HL-60 (cell line): ENCODE measurements around the gene PTPRM.

Source experiments
- DNase-seq, 2 experiments: peaks; one replicate each; pipeline ENCODE4 v3.0.0-alpha.2; 2010 to 2020; ENCODE audit warnings: low read depth in 1 of 2, low spot score in 1 of 2
- H3K27ac ChIP-seq: fragments of 250-450 bp; sonication (Bioruptor Pico); replicated peaks from 2 replicates; pipeline ENCODE4 v1.5.1; 2020; ENCODE audit warnings: mild to moderate bottlenecking, moderate library complexity
- H3K27me3 ChIP-seq: fragments of 250-450 bp; sonication (Bioruptor Pico); 2 replicates; pipeline ENCODE4 v1.5.1; 2021; ENCODE audit warnings: mild to moderate bottlenecking, moderate library complexity; ENCODE audit not compliant: insufficient read depth, poor library complexity, severe bottlenecking
- H3K4me3 ChIP-seq: replicated peaks from 2 replicates; pipeline ENCODE4 v1.5.1; 2011; ENCODE audit warnings: mild to moderate bottlenecking, control low read depth, low read length; ENCODE audit not compliant: insufficient read depth
- GABPA ChIP-seq: IDR thresholded peaks from 2 replicates; pipeline ENCODE4 v1.6.1; 2012; ENCODE audit warnings: low read depth
- POLR2AphosphoS5 ChIP-seq: IDR thresholded peaks from 2 replicates; pipeline ENCODE4 v1.6.1; 2012; ENCODE audit warnings: low read depth
- SPI1 ChIP-seq: IDR thresholded peaks from 2 replicates; pipeline ENCODE4 v1.6.1; 2012; ENCODE audit warnings: low read depth, mild to moderate bottlenecking, borderline replicate concordance
- TF ChIP-seq, protein P1 (sequence below): IDR thresholded peaks from one replicate; pipeline ENCODE4 v1.5.1; 2011; ENCODE audit warnings: low read length, control low read depth, inconsistent platforms; ENCODE audit not compliant: insufficient read depth
- TF ChIP-seq, protein P2 (sequence below): IDR thresholded peaks from 2 replicates; pipeline ENCODE4 v1.6.1; 2012; ENCODE audit warnings: low read depth; ENCODE audit not compliant: insufficient replicate concordance

PTPRM gene

DNA sequence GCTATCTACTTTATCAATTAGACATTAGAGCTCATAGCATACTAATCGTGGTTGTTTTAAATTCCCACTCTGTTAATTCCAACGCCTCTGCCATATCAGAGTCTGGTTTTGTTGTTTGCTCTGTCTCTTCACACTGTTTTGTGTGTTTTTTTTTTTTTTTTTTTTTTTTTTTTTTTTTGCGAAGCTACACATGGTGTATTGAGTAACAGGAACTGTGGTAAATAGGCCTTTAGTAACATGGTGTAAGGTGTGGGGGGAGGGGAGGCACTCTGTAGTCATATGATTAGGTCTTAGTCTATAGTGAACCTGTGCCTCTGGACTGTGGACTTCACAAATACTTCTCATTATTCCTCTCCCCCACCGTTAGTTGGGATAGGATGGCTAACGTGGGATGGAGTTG, 671.4 kb downstream of the PTPRM start:
- peak; percentile 5 to 31 for DNase-seq
- TF ChIP-seq GABPA (no peak), POLR2AphosphoS5 (no peak), SPI1 (no peak)
- TF ChIP-seq, protein P1, sequence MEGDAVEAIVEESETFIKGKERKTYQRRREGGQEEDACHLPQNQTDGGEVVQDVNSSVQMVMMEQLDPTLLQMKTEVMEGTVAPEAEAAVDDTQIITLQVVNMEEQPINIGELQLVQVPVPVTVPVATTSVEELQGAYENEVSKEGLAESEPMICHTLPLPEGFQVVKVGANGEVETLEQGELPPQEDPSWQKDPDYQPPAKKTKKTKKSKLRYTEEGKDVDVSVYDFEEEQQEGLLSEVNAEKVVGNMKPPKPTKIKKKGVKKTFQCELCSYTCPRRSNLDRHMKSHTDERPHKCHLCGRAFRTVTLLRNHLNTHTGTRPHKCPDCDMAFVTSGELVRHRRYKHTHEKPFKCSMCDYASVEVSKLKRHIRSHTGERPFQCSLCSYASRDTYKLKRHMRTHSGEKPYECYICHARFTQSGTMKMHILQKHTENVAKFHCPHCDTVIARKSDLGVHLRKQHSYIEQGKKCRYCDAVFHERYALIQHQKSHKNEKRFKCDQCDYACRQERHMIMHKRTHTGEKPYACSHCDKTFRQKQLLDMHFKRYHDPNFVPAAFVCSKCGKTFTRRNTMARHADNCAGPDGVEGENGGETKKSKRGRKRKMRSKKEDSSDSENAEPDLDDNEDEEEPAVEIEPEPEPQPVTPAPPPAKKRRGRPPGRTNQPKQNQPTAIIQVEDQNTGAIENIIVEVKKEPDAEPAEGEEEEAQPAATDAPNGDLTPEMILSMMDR = no peak
- TF ChIP-seq, protein P2, sequence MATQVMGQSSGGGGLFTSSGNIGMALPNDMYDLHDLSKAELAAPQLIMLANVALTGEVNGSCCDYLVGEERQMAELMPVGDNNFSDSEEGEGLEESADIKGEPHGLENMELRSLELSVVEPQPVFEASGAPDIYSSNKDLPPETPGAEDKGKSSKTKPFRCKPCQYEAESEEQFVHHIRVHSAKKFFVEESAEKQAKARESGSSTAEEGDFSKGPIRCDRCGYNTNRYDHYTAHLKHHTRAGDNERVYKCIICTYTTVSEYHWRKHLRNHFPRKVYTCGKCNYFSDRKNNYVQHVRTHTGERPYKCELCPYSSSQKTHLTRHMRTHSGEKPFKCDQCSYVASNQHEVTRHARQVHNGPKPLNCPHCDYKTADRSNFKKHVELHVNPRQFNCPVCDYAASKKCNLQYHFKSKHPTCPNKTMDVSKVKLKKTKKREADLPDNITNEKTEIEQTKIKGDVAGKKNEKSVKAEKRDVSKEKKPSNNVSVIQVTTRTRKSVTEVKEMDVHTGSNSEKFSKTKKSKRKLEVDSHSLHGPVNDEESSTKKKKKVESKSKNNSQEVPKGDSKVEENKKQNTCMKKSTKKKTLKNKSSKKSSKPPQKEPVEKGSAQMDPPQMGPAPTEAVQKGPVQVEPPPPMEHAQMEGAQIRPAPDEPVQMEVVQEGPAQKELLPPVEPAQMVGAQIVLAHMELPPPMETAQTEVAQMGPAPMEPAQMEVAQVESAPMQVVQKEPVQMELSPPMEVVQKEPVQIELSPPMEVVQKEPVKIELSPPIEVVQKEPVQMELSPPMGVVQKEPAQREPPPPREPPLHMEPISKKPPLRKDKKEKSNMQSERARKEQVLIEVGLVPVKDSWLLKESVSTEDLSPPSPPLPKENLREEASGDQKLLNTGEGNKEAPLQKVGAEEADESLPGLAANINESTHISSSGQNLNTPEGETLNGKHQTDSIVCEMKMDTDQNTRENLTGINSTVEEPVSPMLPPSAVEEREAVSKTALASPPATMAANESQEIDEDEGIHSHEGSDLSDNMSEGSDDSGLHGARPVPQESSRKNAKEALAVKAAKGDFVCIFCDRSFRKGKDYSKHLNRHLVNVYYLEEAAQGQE = no peak
- Histone ChIP-seq H3K27me3 (peaks cover 8% of the 10 kb centered on the region), H3K4me3 (no peak overlapping the region), H3K27ac (no peak overlapping the region)

DNA sequence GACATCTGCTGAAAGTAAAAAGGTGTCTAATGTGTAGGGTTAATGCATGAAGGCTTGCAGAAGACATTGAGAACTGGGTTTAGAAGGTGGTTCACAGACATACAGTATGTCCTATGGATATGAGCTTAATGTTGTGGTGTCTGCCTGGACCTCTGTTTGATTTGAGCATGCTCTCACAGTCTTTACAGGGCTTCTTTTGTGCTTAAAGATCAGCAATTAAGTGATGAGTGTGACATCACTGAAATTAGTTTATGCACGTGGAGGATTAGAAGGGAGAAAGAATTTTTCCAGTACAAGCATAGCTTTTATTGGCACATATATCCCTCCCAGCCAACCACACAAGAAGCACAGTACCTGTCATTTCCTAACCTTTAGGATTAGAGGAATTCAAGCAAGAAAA, 674.6 kb downstream of the PTPRM start:
- Histone ChIP-seq H3K27me3 (peaks cover 19% of the 10 kb centered on the region), H3K27ac (no peak overlapping the region), H3K4me3 (no peak overlapping the region)
- no peak for DNase-seq
- TF ChIP-seq, protein P1 = no peak
- no peak for TF ChIP-seq POLR2AphosphoS5
- TF ChIP-seq, protein P2 = no peak
- TF ChIP-seq SPI1 = no peak
- no peak for TF ChIP-seq GABPA

DNA sequence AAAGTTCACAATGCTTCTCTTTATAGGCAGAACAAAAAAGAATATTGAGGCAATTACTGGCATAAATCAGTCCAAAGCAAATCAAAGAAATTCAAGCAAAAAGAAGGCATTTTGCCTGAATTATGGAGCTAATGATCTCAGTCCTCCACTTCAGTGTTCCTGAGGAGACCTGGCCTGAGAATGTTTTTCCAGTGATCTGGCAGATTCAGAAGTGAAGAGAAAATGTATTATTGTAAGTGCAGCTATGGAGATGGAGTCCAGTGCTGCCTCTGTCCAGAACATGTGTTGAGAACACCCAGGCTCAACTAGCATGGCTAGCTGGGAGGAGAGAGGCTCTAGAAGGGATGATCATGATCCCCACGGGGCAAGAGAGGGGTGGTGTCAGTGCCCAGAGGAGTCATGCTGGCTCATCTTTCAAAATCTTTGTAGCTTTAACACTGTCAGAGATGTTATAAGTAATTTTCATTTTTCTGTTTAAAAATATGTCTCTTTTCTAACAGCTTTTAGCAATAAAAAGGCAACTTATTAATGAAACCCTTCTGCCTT, 675.1 kb downstream of the PTPRM start:
- no peak overlapping the region for H3K4me3 ChIP-seq
- peaks cover 19% of the 10 kb centered on the region for H3K27me3 ChIP-seq
- TF ChIP-seq, protein P1 = no peak
- TF ChIP-seq SPI1 (no peak), POLR2AphosphoS5 (no peak), GABPA (no peak)
- TF ChIP-seq, protein P2 = no peak
- no peak for DNase-seq
- no peak overlapping the region for H3K27ac ChIP-seq
